Gastroesophageal sphincter (tissue), 3 donors: Measurements from ENCODE around the gene DCTN3.

Experiments
- POLR2A ChIP-seq, 2 donors: fragments of 450-650 bp; IDR thresholded peaks; one replicate each; pipeline ENCODE4 v1.6.1; 2017; ENCODE audit warnings: antibody characterized with exemption in 2 of 2, mild to moderate bottlenecking in 2 of 2, moderate library complexity in 1 of 2
- POLR2AphosphoS5 ChIP-seq: sonication (generic); formaldehyde crosslinking; IDR thresholded peaks from one replicate; pipeline ENCODE4 v1.6.1; 2017; ENCODE audit warnings: antibody characterized with exemption
- TF ChIP-seq, protein P1 (sequence below), 4 experiments: fragments of 200-600 bp in 2 of 4; fragments of 450-650 bp in 2 of 4; sonication (generic) in 1 of 4; IDR thresholded peaks; one replicate each; pipeline ENCODE4 v1.5.1; 2017 to 2019; ENCODE audit warnings: antibody characterized with exemption in 4 of 4, mild to moderate bottlenecking in 2 of 4, moderate library complexity in 2 of 4

GRCh38 chr9:34634551-34635248 is 14.4 kb upstream of the DCTN3 start:
- TF ChIP-seq POLR2AphosphoS5 (no peak), POLR2A (IDR thresholded peaks at IDR 0.05) (no peak)
- TF ChIP-seq, protein P1, sequence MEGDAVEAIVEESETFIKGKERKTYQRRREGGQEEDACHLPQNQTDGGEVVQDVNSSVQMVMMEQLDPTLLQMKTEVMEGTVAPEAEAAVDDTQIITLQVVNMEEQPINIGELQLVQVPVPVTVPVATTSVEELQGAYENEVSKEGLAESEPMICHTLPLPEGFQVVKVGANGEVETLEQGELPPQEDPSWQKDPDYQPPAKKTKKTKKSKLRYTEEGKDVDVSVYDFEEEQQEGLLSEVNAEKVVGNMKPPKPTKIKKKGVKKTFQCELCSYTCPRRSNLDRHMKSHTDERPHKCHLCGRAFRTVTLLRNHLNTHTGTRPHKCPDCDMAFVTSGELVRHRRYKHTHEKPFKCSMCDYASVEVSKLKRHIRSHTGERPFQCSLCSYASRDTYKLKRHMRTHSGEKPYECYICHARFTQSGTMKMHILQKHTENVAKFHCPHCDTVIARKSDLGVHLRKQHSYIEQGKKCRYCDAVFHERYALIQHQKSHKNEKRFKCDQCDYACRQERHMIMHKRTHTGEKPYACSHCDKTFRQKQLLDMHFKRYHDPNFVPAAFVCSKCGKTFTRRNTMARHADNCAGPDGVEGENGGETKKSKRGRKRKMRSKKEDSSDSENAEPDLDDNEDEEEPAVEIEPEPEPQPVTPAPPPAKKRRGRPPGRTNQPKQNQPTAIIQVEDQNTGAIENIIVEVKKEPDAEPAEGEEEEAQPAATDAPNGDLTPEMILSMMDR (IDR thresholded peaks at IDR 0.05) = no peak
